ENCODE measurements around the gene ADISSP. TPM values are rescaled to one million over a fixed set of nuclear protein-coding genes. Genes with fewer than 3 reads are reported as not detected.

The ADISSP gene
- total and polyA plus RNA-seq, 10 donors = 29.4 to 55.5 (median 36.0) TPM

- H3K27me3 ChIP-seq (replicated peaks in 1 of 7) = no peaks in the 10 kb centered on the region
- 56 to 68% (median 63%) methylated on average over 10 of the region's 10 CpGs for WGBS, 5 donors
- TF ChIP-seq POLR2A (IDR thresholded peaks at IDR 0.05) (no peak), POLR2AphosphoS5 (IDR thresholded peaks at IDR 0.05) (no peak), CTCF (IDR thresholded peaks at IDR 0.05 in 8 of 11, conservative IDR thresholded peaks at IDR 0.05 in 3 of 11) (no peak)
- DNase-seq = no peak
- no peaks in the 10 kb centered on the region for H3K9me3 ChIP-seq
- peaks cover 0 to 65% (median 5%) of the 10 kb centered on the region in 6 donors for H3K36me3 ChIP-seq
- intact Hi-C loops (cut with DNase I; ENCODE audit: low total_unique reads) = no loop called here
- H3K4me3 ChIP-seq = no peak overlapping the region
- peaks cover 0 to 86% (median 28%) of the 10 kb centered on the region in 6 donors for H3K4me1 ChIP-seq
- peak overlapping the region in 6 of 8 donors; percentile 36 to 73 (median 68) for H3K27ac ChIP-seq
These were observed 6.8 kb downstream of the ADISSP start for GRCh38 chr20:3760655-3761348.

GRCh38 chr20:3759884-3760283 is 7.7 kb downstream of the ADISSP start:
- intact Hi-C loops (cut with DNase I; ENCODE audit: low total_unique reads) = no loop called here
- no peak overlapping the region for H3K4me3 ChIP-seq

GRCh38 chr20:3759316-3759823 is 8.2 kb downstream of the ADISSP start:
- DNase-seq = no peak
- intact Hi-C loops (cut with DNase I; ENCODE audit: low total_unique reads) = no loop called here
- H3K4me1 ChIP-seq = peaks cover 0 to 72% (median 17%) of the 10 kb centered on the region in 6 donors
- no peaks in the 10 kb centered on the region for H3K27me3 ChIP-seq (replicated peaks in 1 of 7)
- no peaks in the 10 kb centered on the region for H3K9me3 ChIP-seq
- H3K36me3 ChIP-seq = peaks cover 0 to 80% (median 5%) of the 10 kb centered on the region in 6 donors
- 71 to 83% (median 78%) methylated on average over 5 to 11 of the region's 11 CpGs for WGBS, 5 donors
- H3K4me3 ChIP-seq = no peak overlapping the region
- TF ChIP-seq POLR2AphosphoS5 (IDR thresholded peaks at IDR 0.05) (no peak), CTCF (IDR thresholded peaks at IDR 0.05 in 8 of 11, conservative IDR thresholded peaks at IDR 0.05 in 3 of 11) (no peak), POLR2A (IDR thresholded peaks at IDR 0.05) (no peak)
- H3K27ac ChIP-seq = peak overlapping the region in 7 of 8 donors; percentile 1 to 73 (median 67)

More at GRCh38 chr20:3759884-3760283, 7.7 kb downstream of the ADISSP start:
- TF ChIP-seq POLR2AphosphoS5 (IDR thresholded peaks at IDR 0.05) (peak in 1 of 3 donors; percentile 29), CTCF (IDR thresholded peaks at IDR 0.05 in 8 of 11, conservative IDR thresholded peaks at IDR 0.05 in 3 of 11) (no peak)
- Histone ChIP-seq H3K9me3 (no peaks in the 10 kb centered on the region), H3K4me1 (peaks cover 0 to 77% (median 20%) of the 10 kb centered on the region in 6 donors), H3K36me3 (peaks cover 0 to 75% (median 5%) of the 10 kb centered on the region in 6 donors), H3K27ac (peak overlapping the region in 6 of 8 donors; percentile 23 to 73 (median 68)), H3K27me3 (replicated peaks in 1 of 7) (no peaks in the 10 kb centered on the region)
- DNase-seq = no peak
- 69 to 91% (median 83%) methylated on average over 11 of the region's 11 CpGs; no CpG with 5 or more reads in 1 of the 5 donors for WGBS, 5 donors

- intact Hi-C loops (cut with DNase I; ENCODE audit: low total_unique reads) = no loop called here
- Histone ChIP-seq H3K36me3 (peaks cover 0 to 87% (median 5%) of the 10 kb centered on the region in 6 donors), H3K27ac (peak overlapping the region in 7 of 8 donors; percentile 15 to 73 (median 67)), H3K4me3 (no peak overlapping the region), H3K4me1 (peaks cover 0 to 69% (median 15%) of the 10 kb centered on the region in 6 donors), H3K9me3 (no peaks in the 10 kb centered on the region), H3K27me3 (replicated peaks in 1 of 7) (no peaks in the 10 kb centered on the region)
- DNase-seq = no peak
- WGBS, 5 donors = 67 to 89% (median 75%) methylated on average over 9 to 11 of the region's 11 CpGs
- TF ChIP-seq POLR2A (IDR thresholded peaks at IDR 0.05) (no peak), POLR2AphosphoS5 (IDR thresholded peaks at IDR 0.05) (peak in 1 of 3 donors; percentile 62), CTCF (IDR thresholded peaks at IDR 0.05 in 8 of 11, conservative IDR thresholded peaks at IDR 0.05 in 3 of 11) (no peak)
These were observed 9.0 kb downstream of the ADISSP start for GRCh38 chr20:3758566-3758965.
